Calu3 (cell line): Measurements from ENCODE around the gene TMEM82. TPM values are rescaled to one million over a fixed set of nuclear protein-coding genes. Genes with fewer than 3 reads are reported as not detected.

Experiments
- BruUV-seq: library from RNA; stranded (reverse); fragments of 400-500 nt; replicated peaks from 2 replicates; lab custom pipeline; 2021; lab: Mats Ljungman, UMichigan
- CTCF ChIA-PET: fragments of 300-600 bp; sonication (Branson Sonifier 250); formaldehyde crosslinking; loops from one replicate; lab custom pipeline; 2022; ENCODE audit warnings: antibody characterized with exemption; lab: Charles Lee
- DNase-seq: peaks from one replicate; pipeline ENCODE4 v3.0.0; 2022
- H3K27ac Mint-ChIP-seq: one replicate; pipeline ENCODE4 v1.8.0; 2022; ENCODE audit warnings: mixed read lengths; ENCODE audit not compliant: unreplicated experiment
- H3K27me3 Mint-ChIP-seq: one replicate; pipeline ENCODE4 v1.8.0; 2022; ENCODE audit warnings: mixed read lengths; ENCODE audit not compliant: unreplicated experiment
- H3K36me3 Mint-ChIP-seq: one replicate; pipeline ENCODE4 v1.8.0; 2022; ENCODE audit warnings: mild to moderate bottlenecking, moderate library complexity, mixed read lengths; ENCODE audit not compliant: insufficient read depth, unreplicated experiment
- H3K4me1 Mint-ChIP-seq: one replicate; pipeline ENCODE4 v1.8.0; 2022; ENCODE audit warnings: mild to moderate bottlenecking, low read depth, mixed read lengths; ENCODE audit not compliant: unreplicated experiment
- H3K4me3 Mint-ChIP-seq: one replicate; pipeline ENCODE4 v1.8.0; 2022; ENCODE audit warnings: mild to moderate bottlenecking, low read depth, moderate library complexity, mixed read lengths; ENCODE audit not compliant: unreplicated experiment
- H3K9me3 Mint-ChIP-seq: one replicate; pipeline ENCODE4 v1.8.0; 2022; ENCODE audit warnings: low read depth, mixed read lengths; ENCODE audit not compliant: unreplicated experiment
- intact Hi-C: fragments of 100-400 bp; cut with micrococcal nuclease; formaldehyde crosslinking; loops from one replicate; pipeline ENCODE4 v1.10.0; 2022; ENCODE audit not compliant: unreplicated experiment
- total RNA-seq: library from RNA; stranded (reverse); gene quantifications from 2 replicates; pipeline ENCODE4 v1.2.3, GENCODE V29; 2022
- TF ChIP-seq, protein P1 (sequence below): fragments of 200-600 bp; IDR thresholded peaks from one replicate; pipeline ENCODE4 v1.8.0; 2022; ENCODE audit warnings: antibody characterized with exemption; ENCODE audit not compliant: unreplicated experiment

The TMEM82 gene
- total RNA-seq, 1 experiment from 2014 or later, result not detected

DNA sequence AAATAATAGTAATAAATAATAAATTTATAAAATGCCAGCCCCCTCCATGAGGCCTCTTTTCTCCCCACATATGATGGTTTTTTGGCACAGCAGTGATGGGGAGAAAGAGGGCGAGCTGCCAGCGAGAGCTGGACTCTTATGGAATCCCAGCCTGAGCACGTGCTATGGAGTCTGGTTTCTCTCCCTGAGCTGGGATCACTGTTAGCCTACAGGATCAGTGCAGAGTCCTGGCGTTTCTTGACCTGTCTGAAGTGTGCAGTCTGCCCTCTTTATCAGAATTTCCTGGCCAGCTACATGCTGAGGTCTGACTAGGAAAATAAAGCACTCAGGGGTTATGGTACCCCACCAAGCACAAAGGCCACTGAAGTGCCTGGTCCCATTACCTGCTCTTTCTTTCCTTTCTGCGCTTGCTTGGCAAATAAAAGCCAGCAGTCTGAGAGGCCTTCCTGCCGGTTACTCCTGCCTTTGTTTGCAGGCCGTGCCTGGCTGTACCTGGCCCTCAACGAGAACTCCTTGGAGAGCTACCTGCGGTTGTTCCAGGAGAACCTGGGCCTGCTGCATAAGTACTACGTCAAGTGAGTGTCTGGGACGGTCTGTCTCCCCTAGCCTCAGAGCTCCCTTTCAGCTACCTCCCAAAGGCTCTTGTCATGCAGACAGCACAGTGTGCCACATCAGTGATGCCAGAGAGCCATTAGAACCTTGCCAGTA is 24.7 kb upstream of the TMEM82 start:
- DNase-seq, result no peak
- H3K9me3 Mint-ChIP-seq, result no peaks in the 10 kb centered on the region
- CTCF ChIA-PET, result no interaction called here
- no peak overlapping the region for H3K4me3 Mint-ChIP-seq
- TF ChIP-seq, protein P1, sequence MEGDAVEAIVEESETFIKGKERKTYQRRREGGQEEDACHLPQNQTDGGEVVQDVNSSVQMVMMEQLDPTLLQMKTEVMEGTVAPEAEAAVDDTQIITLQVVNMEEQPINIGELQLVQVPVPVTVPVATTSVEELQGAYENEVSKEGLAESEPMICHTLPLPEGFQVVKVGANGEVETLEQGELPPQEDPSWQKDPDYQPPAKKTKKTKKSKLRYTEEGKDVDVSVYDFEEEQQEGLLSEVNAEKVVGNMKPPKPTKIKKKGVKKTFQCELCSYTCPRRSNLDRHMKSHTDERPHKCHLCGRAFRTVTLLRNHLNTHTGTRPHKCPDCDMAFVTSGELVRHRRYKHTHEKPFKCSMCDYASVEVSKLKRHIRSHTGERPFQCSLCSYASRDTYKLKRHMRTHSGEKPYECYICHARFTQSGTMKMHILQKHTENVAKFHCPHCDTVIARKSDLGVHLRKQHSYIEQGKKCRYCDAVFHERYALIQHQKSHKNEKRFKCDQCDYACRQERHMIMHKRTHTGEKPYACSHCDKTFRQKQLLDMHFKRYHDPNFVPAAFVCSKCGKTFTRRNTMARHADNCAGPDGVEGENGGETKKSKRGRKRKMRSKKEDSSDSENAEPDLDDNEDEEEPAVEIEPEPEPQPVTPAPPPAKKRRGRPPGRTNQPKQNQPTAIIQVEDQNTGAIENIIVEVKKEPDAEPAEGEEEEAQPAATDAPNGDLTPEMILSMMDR, result no peak
- no TSS peak for BruUV-seq
- intact Hi-C loops, result no loop called here
- no peaks in the 10 kb centered on the region for H3K4me1 Mint-ChIP-seq
- H3K27ac Mint-ChIP-seq, result no peak overlapping the region
- H3K36me3 Mint-ChIP-seq, result peaks cover 14% of the 10 kb centered on the region
- H3K27me3 Mint-ChIP-seq, result no peaks in the 10 kb centered on the region

DNA sequence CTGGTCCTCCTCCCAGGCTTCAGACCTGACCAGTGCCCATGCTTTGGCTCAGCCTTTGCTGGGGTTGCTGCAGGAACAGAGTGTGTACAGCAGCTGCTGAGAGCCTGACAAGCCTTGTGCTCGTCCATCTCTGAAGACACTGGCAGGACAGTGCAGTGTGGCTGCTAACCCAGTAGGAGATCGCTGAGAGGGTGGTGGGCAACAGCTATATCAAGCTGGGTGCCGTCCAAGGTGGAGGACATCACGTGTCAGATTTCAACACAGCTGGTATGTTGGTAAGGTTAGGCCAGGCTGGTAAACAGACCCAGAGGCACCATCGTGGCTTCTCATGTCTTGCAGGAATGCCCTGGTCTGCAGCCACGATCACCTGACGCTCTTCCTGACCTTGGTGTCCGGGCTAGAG is 24.1 kb upstream of the TMEM82 start:
- no peak for DNase-seq
- intact Hi-C loops, result no loop called here
- CTCF ChIA-PET, result no interaction called here
- H3K4me1 Mint-ChIP-seq, result no peaks in the 10 kb centered on the region
- TF ChIP-seq, protein P1, result no peak
- no TSS peak for BruUV-seq
- no peaks in the 10 kb centered on the region for H3K9me3 Mint-ChIP-seq
- H3K36me3 Mint-ChIP-seq, result peaks cover 14% of the 10 kb centered on the region
- H3K27ac Mint-ChIP-seq, result no peak overlapping the region
- no peak overlapping the region for H3K4me3 Mint-ChIP-seq
- no peaks in the 10 kb centered on the region for H3K27me3 Mint-ChIP-seq

DNA sequence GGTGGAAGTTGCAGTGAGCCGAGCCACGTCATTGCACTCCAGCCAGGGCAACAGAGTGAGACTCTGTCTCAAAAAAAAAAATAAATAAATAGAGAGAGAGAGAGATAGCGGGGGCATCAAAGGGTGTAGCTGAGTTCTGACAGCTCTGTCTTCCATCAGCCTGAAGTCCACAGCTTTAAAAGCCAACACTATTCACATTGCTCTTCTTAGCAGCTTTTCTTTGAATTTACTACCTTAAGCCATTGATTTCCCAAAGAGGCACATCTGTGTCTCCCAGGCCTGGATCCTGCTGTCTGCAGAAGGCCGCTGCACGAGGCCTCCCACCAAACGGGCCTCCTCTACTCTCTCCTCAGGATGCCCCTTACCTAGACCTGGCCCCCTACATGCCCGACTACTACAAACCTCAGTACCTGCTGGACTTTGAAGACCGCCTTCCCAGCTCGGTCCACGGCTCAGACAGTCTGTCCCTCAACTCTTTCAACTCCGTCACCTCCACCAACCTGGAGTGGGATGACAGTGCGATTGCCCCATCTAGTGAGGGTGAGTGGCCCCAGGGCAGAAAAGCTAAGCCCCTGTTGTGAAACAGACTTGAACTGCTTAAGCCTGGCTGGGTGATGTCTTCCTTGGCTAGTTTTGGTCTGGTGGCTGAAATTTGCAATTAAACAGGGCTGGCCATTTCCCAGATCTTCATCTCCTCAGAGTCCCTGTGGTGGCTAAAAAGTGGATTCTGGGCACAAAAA is 22.7 kb upstream of the TMEM82 start:
- BruUV-seq, result no TSS peak
- intact Hi-C loops, result no loop called here
- TF ChIP-seq, protein P1, result no peak

DNA sequence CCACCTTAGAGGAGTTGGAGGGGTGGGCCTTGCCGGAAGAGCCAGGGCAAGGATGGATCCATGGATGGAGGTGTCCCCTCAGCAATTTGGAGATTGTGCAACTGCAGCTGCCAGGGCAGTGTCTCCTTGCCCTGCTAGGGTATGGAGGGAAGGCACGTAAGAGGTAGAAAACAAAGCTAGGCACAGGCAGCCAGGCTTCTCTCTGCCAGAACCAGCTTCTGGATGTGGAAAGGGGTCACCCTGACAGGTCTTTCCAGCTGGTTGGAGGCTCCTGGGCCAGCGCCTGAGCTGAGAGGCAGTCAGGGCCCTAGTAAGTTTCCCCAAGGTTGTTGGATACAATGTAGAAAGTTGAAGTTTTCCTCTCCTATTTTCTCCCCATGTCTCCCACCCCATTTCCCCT is 21.4 kb upstream of the TMEM82 start:
- CTCF ChIA-PET, result no interaction called here
- Mint-ChIP-seq H3K27me3 (no peaks in the 10 kb centered on the region), H3K9me3 (no peaks in the 10 kb centered on the region), H3K4me1 (no peaks in the 10 kb centered on the region), H3K4me3 (no peak overlapping the region), H3K27ac (no peak overlapping the region), H3K36me3 (peaks cover 14% of the 10 kb centered on the region)
- intact Hi-C loops, result no loop called here
- no peak for DNase-seq
- TF ChIP-seq, protein P1, result no peak
- BruUV-seq, result no TSS peak

More for the DNA sequence above, 22.7 kb upstream of the TMEM82 start:
- peaks cover 14% of the 10 kb centered on the region for H3K36me3 Mint-ChIP-seq
- no peak for DNase-seq
- H3K27ac Mint-ChIP-seq, result no peak overlapping the region
- H3K4me3 Mint-ChIP-seq, result no peak overlapping the region
- no peaks in the 10 kb centered on the region for H3K9me3 Mint-ChIP-seq
- CTCF ChIA-PET, result no interaction called here
- no peaks in the 10 kb centered on the region for H3K27me3 Mint-ChIP-seq
- no peaks in the 10 kb centered on the region for H3K4me1 Mint-ChIP-seq
